ENCODE data around the gene TOLLIP.

TOLLIP gene

GRCh38 chr11:1228921-1229451, 80.4 kb downstream of the TOLLIP start:
- DNase-seq (ENCODE audit: low read depth in 1 of 2, low spot score in 1 of 2), result no peak
- Histone ChIP-seq H3K27me3 (ENCODE audit: insufficient read depth, poor library complexity, severe bottlenecking) (peaks cover 12% of the 10 kb centered on the region), H3K27ac (replicated peaks) (no peak overlapping the region), H3K4me3 (replicated peaks; ENCODE audit: insufficient read depth, low read length) (no peak overlapping the region)
- TF ChIP-seq GABPA (IDR thresholded peaks at IDR 0.05; ENCODE audit: low read depth), result no peak
- TF ChIP-seq, protein P1, sequence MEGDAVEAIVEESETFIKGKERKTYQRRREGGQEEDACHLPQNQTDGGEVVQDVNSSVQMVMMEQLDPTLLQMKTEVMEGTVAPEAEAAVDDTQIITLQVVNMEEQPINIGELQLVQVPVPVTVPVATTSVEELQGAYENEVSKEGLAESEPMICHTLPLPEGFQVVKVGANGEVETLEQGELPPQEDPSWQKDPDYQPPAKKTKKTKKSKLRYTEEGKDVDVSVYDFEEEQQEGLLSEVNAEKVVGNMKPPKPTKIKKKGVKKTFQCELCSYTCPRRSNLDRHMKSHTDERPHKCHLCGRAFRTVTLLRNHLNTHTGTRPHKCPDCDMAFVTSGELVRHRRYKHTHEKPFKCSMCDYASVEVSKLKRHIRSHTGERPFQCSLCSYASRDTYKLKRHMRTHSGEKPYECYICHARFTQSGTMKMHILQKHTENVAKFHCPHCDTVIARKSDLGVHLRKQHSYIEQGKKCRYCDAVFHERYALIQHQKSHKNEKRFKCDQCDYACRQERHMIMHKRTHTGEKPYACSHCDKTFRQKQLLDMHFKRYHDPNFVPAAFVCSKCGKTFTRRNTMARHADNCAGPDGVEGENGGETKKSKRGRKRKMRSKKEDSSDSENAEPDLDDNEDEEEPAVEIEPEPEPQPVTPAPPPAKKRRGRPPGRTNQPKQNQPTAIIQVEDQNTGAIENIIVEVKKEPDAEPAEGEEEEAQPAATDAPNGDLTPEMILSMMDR (IDR thresholded peaks at IDR 0.05; ENCODE audit: insufficient read depth, low read length), result no peak
- TF ChIP-seq SPI1 (IDR thresholded peaks at IDR 0.05; ENCODE audit: borderline replicate concordance, low read depth), result no peak
- no peak for TF ChIP-seq POLR2AphosphoS5 (IDR thresholded peaks at IDR 0.05; ENCODE audit: low read depth)
- no peak for TF ChIP-seq REST (IDR thresholded peaks at IDR 0.05; ENCODE audit: insufficient replicate concordance, low read depth)

DNA sequence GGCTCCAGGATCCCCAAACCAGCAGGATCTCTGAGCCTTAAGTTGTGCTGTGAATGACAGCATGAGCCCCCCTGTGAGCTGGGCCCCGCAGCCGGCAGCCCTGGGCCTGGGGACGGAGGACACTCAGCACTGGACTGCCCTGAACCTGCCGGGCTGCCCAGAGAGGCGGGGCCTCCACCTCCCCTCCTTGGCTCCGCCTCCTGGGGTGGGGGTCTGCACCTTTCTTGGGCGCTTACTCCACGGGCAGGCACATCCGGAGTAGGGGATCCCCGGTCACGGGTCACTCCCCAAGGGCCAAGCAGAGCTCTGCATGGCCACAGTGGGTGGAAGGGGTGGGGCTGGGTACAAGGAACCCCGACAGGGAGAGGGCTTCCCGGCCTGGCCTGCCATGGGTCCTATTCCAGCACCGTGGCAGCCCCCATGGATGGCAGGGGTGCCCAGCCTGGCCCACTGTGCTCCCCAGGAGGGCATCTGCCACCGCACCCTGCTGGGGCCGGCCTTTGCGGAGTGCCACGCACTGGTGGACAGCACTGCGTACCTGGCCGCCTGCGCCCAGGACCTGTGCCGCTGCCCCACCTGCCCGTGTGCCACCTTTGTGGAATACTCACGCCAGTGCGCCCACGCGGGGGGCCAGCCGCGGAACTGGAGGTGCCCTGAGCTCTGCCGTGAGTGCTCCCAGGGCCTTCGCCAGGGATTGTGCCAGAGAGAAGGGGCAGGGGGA, 81.2 kb downstream of the TOLLIP start:
- no peak overlapping the region for H3K4me3 ChIP-seq (replicated peaks; ENCODE audit: insufficient read depth, low read length)
- no peak overlapping the region for H3K27ac ChIP-seq (replicated peaks)
- no peak for DNase-seq (ENCODE audit: low read depth in 1 of 2, low spot score in 1 of 2)
- peaks cover 14% of the 10 kb centered on the region for H3K27me3 ChIP-seq (ENCODE audit: insufficient read depth, poor library complexity, severe bottlenecking)
- TF ChIP-seq SPI1 (IDR thresholded peaks at IDR 0.05; ENCODE audit: borderline replicate concordance, low read depth) (no peak), GABPA (IDR thresholded peaks at IDR 0.05; ENCODE audit: low read depth) (no peak), POLR2AphosphoS5 (IDR thresholded peaks at IDR 0.05; ENCODE audit: low read depth) (no peak), REST (IDR thresholded peaks at IDR 0.05; ENCODE audit: insufficient replicate concordance, low read depth) (no peak)
- TF ChIP-seq, protein P1 (IDR thresholded peaks at IDR 0.05; ENCODE audit: insufficient read depth, low read length), result no peak

DNA sequence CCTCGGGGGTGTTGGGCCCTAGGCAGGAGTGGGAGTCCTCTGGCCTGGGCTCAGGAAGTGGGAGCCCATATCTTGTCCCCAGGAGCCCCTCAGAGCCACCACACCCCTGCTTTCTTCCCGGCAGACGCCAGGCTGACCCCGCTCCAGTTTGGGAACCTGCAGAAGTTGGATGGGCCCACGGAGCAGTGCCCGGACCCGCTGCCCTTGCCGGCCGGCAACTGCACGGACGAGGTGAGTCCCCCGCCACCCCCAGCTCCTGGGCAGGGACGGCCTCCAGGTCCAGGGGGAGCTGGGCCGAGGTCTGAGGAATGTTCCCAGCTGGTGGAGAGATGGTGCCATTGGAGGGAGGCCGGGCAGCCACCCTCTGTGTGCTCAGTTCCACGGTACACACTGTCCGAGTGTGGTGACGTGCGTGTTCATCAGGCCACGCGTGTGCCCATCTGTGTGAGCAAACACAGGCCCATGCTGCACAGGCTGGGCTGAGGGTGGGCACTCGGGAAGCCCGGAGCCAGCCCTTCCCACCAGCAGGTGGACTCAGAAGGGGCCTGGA, 81.8 kb downstream of the TOLLIP start:
- no peak for DNase-seq (ENCODE audit: low read depth in 1 of 2, low spot score in 1 of 2)

More for the DNA sequence above, 81.8 kb downstream of the TOLLIP start:
- Histone ChIP-seq H3K27ac (replicated peaks) (no peak overlapping the region), H3K27me3 (ENCODE audit: insufficient read depth, poor library complexity, severe bottlenecking) (peaks cover 16% of the 10 kb centered on the region), H3K4me3 (replicated peaks; ENCODE audit: insufficient read depth, low read length) (no peak overlapping the region)
- no peak for TF ChIP-seq POLR2AphosphoS5 (IDR thresholded peaks at IDR 0.05; ENCODE audit: low read depth)
- no peak for TF ChIP-seq SPI1 (IDR thresholded peaks at IDR 0.05; ENCODE audit: borderline replicate concordance, low read depth)
- no peak for TF ChIP-seq GABPA (IDR thresholded peaks at IDR 0.05; ENCODE audit: low read depth)
- TF ChIP-seq REST (IDR thresholded peaks at IDR 0.05; ENCODE audit: insufficient replicate concordance, low read depth), result no peak
- TF ChIP-seq, protein P1 (IDR thresholded peaks at IDR 0.05; ENCODE audit: insufficient read depth, low read length), result no peak
